ENCODE results near the gene SMARCA2.

Gene SMARCA2

DNA sequence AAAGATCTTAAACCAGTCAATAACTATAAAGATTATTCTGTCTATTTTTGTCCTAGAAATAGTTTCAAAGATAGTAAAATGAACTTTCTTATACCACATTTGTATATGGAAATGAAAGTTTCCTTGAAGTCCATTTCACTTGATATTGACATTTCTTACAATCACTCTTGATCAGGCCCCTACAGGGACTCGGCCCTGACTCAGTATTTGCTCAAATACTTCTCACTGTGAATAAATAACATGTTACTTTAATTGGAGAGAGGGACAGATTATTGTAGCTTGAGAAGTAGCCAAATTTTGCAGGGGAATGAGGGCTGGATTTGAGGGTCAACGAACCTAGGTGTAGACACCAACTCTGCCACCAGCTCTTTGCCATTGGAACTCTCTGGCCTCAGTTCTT lies 25.6 kb upstream of the SMARCA2 start:
- H3K27me3 ChIP-seq (ENCODE audit: control insufficient read depth, insufficient read depth, low read length): no peaks in the 10 kb centered on the region
- H3K9me3 ChIP-seq (ENCODE audit: control insufficient read depth, low read depth, low read length): no peaks in the 10 kb centered on the region
- no peaks in the 10 kb centered on the region for H3K36me3 ChIP-seq (ENCODE audit: control insufficient read depth, low read depth, low read length)

DNA sequence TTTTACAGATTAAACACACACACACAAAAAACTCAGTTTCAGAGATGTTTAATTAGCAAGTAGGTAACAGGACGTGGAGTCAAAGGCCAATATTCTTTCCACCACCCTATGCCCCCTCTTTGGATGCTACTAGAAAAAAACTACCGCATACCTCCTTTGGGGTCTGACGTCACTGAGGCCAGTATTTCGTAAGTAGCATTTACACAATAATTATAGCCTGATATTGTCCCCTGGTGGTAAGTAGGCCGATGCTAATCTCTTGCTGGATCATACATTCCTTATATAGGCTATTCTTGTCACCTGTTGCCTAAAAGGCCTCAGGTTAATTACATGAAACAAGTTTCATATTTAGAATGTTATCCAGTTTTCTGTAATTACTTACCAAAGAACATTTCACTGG lies 21.0 kb upstream of the SMARCA2 start:
- H3K27me3 ChIP-seq (ENCODE audit: control insufficient read depth, insufficient read depth, low read length): no peaks in the 10 kb centered on the region
- H3K36me3 ChIP-seq (ENCODE audit: control insufficient read depth, low read depth, low read length): no peaks in the 10 kb centered on the region
- no peak overlapping the region for H3K4me3 ChIP-seq (ENCODE audit: low read length)
- peaks cover 26% of the 10 kb centered on the region for H3K4me1 ChIP-seq (ENCODE audit: control insufficient read depth, low read depth, low read length)
- H3K27ac ChIP-seq (ENCODE audit: low read length): no peak overlapping the region
- no peak overlapping the region for H3K9ac ChIP-seq (ENCODE audit: low read length)
- no peaks in the 10 kb centered on the region for H3K9me3 ChIP-seq (ENCODE audit: control insufficient read depth, low read depth, low read length)

More for the DNA sequence above, 25.6 kb upstream of the SMARCA2 start:
- Histone ChIP-seq H3K27ac (ENCODE audit: low read length) (no peak overlapping the region), H3K9ac (ENCODE audit: low read length) (no peak overlapping the region), H3K4me3 (ENCODE audit: low read length) (no peak overlapping the region), H3K4me1 (ENCODE audit: control insufficient read depth, low read depth, low read length) (peaks cover 8% of the 10 kb centered on the region)

DNA sequence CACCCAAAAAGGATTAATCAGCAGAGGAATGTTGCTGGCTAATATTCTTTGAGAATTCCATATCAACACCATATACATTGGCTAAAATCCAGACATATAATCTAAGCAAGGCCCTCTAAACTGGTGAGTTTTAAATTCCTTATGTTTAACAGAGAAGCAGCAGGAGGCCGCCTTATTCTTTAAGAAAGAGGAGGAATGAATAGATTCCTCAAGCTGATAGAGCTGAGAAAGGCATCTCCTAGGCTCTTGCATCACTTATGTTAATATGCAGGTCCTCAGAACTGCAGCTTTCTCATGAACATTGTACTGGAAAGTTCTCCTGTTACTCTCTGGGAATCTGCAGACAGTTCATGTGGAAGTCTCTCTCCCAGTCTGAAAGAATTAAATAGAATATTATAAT lies 20.1 kb upstream of the SMARCA2 start:
- no peak overlapping the region for H3K27ac ChIP-seq (ENCODE audit: low read length)
- H3K9ac ChIP-seq (ENCODE audit: low read length): peak overlapping the region; percentile 24
- no peak overlapping the region for H3K4me3 ChIP-seq (ENCODE audit: low read length)
- no peaks in the 10 kb centered on the region for H3K9me3 ChIP-seq (ENCODE audit: control insufficient read depth, low read depth, low read length)
- H3K36me3 ChIP-seq (ENCODE audit: control insufficient read depth, low read depth, low read length): no peaks in the 10 kb centered on the region
- H3K27me3 ChIP-seq (ENCODE audit: control insufficient read depth, insufficient read depth, low read length): no peaks in the 10 kb centered on the region
- peaks cover 26% of the 10 kb centered on the region for H3K4me1 ChIP-seq (ENCODE audit: control insufficient read depth, low read depth, low read length)

GRCh38 chr9:1996156-1996555 lies 19.0 kb upstream of the SMARCA2 start:
- Histone ChIP-seq H3K4me3 (ENCODE audit: low read length) (no peak overlapping the region), H3K27ac (ENCODE audit: low read length) (no peak overlapping the region), H3K4me1 (ENCODE audit: control insufficient read depth, low read depth, low read length) (peaks cover 26% of the 10 kb centered on the region), H3K9me3 (ENCODE audit: control insufficient read depth, low read depth, low read length) (no peaks in the 10 kb centered on the region), H3K36me3 (ENCODE audit: control insufficient read depth, low read depth, low read length) (no peaks in the 10 kb centered on the region), H3K9ac (ENCODE audit: low read length) (no peak overlapping the region), H3K27me3 (ENCODE audit: control insufficient read depth, insufficient read depth, low read length) (no peaks in the 10 kb centered on the region)

DNA sequence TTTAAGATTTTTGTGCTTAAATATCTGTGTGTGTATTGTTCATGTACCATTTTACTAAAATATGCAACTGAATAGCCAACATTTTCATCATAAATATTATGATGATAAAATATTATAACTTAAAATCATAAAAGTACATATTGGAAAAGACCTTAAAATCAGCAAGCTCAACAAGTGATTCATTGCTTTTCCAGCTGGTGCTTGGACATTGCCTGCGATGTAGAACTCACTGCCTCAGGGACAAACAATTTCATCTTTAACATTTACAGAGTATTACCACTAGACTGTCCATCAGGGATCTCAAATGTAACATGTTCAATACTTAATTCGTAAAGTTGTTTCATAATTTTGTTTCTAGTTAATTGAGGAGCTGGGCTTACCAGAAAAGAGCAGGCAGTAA lies 17.5 kb upstream of the SMARCA2 start:
- Histone ChIP-seq H3K4me1 (ENCODE audit: control insufficient read depth, low read depth, low read length) (peaks cover 26% of the 10 kb centered on the region), H3K27ac (ENCODE audit: low read length) (no peak overlapping the region), H3K36me3 (ENCODE audit: control insufficient read depth, low read depth, low read length) (no peaks in the 10 kb centered on the region), H3K27me3 (ENCODE audit: control insufficient read depth, insufficient read depth, low read length) (no peaks in the 10 kb centered on the region), H3K9ac (ENCODE audit: low read length) (no peak overlapping the region), H3K9me3 (ENCODE audit: control insufficient read depth, low read depth, low read length) (no peaks in the 10 kb centered on the region), H3K4me3 (ENCODE audit: low read length) (no peak overlapping the region)

DNA sequence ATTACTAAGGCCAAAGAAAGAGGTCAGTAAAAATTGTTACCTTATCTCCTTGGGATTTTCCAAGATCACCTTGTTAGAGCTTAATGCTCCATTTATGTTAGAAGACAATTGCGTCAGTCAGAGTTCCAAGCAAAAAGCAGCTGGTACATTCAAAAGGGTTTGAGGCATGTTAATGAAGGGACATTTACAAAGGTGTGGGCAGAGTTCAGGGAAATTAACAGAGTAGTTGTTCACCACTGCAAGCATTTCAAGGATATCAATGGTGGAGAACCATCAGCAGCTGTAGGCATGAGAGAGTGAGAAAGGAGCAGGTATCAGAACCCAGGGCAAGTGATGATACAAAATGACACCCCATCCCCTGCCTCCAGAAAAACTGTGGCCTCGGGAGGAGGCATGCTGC lies 17.0 kb upstream of the SMARCA2 start:
- no peak overlapping the region for H3K4me3 ChIP-seq (ENCODE audit: low read length)
- H3K36me3 ChIP-seq (ENCODE audit: control insufficient read depth, low read depth, low read length): no peaks in the 10 kb centered on the region
- no peak overlapping the region for H3K9ac ChIP-seq (ENCODE audit: low read length)
- H3K9me3 ChIP-seq (ENCODE audit: control insufficient read depth, low read depth, low read length): no peaks in the 10 kb centered on the region
- no peaks in the 10 kb centered on the region for H3K27me3 ChIP-seq (ENCODE audit: control insufficient read depth, insufficient read depth, low read length)
- H3K27ac ChIP-seq (ENCODE audit: low read length): no peak overlapping the region
- peaks cover 26% of the 10 kb centered on the region for H3K4me1 ChIP-seq (ENCODE audit: control insufficient read depth, low read depth, low read length)

- Histone ChIP-seq H3K4me3 (ENCODE audit: low read length) (no peak overlapping the region), H3K4me1 (ENCODE audit: control insufficient read depth, low read depth, low read length) (peaks cover 11% of the 10 kb centered on the region), H3K27me3 (ENCODE audit: control insufficient read depth, insufficient read depth, low read length) (no peaks in the 10 kb centered on the region)
Observed at GRCh38 chr9:2000314-2000713, 14.8 kb upstream of the SMARCA2 start.

DNA sequence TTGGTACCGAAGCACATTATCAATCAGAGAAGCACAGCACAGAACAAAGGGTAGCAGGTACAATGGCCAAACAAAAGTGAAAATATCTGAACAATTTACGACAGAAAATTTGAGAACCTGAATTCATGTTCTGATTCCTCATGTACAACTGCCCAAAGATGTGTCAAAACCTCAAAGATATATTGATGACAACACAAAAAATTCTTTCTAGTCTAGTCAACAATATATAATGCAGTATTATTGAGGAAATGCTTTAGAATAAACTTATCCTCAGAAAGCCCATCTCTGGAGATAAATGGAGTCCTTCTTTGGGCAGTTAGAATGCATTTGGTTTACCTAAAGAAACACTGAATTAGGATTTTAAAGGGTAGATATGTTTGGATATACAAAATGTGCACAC lies 6.8 kb upstream of the SMARCA2 start:
- Histone ChIP-seq H3K4me3 (ENCODE audit: low read length) (no peak overlapping the region), H3K9me3 (ENCODE audit: control insufficient read depth, low read depth, low read length) (no peaks in the 10 kb centered on the region), H3K36me3 (ENCODE audit: control insufficient read depth, low read depth, low read length) (no peaks in the 10 kb centered on the region), H3K4me1 (ENCODE audit: control insufficient read depth, low read depth, low read length) (peaks cover 3% of the 10 kb centered on the region), H3K9ac (ENCODE audit: low read length) (no peak overlapping the region), H3K27me3 (ENCODE audit: control insufficient read depth, insufficient read depth, low read length) (peaks cover 15% of the 10 kb centered on the region), H3K27ac (ENCODE audit: low read length) (no peak overlapping the region)

More at GRCh38 chr9:2000314-2000713, 14.8 kb upstream of the SMARCA2 start:
- H3K36me3 ChIP-seq (ENCODE audit: control insufficient read depth, low read depth, low read length): no peaks in the 10 kb centered on the region
- H3K9me3 ChIP-seq (ENCODE audit: control insufficient read depth, low read depth, low read length): no peaks in the 10 kb centered on the region
- no peak overlapping the region for H3K9ac ChIP-seq (ENCODE audit: low read length)
- H3K27ac ChIP-seq (ENCODE audit: low read length): no peak overlapping the region

DNA sequence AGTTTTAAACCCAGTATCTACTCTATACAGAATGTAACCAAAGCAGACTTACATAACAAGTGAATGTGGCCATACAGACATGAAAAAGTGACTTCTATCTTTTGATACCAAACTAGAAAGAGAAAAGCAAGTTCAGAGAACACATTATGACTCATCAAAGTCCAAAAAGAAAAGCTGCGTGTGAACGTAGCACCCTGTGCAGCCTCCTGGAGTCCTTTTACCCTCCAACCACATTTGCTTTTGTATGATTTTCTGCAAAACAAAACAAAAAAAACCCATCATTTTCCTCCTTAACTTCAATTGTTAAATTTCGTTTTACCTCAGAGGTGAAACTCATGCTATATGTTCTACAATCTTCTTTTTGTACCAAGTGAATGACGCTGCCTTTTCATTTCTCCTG lies 2.8 kb upstream of the SMARCA2 start:
- H3K27ac ChIP-seq (ENCODE audit: low read length): no peak overlapping the region
- no peaks in the 10 kb centered on the region for H3K4me1 ChIP-seq (ENCODE audit: control insufficient read depth, low read depth, low read length)
- H3K4me3 ChIP-seq (ENCODE audit: low read length): no peak overlapping the region
- no peak overlapping the region for H3K9ac ChIP-seq (ENCODE audit: low read length)
- no peaks in the 10 kb centered on the region for H3K36me3 ChIP-seq (ENCODE audit: control insufficient read depth, low read depth, low read length)
- H3K27me3 ChIP-seq (ENCODE audit: control insufficient read depth, insufficient read depth, low read length): peaks cover 44% of the 10 kb centered on the region
- no peaks in the 10 kb centered on the region for H3K9me3 ChIP-seq (ENCODE audit: control insufficient read depth, low read depth, low read length)

DNA sequence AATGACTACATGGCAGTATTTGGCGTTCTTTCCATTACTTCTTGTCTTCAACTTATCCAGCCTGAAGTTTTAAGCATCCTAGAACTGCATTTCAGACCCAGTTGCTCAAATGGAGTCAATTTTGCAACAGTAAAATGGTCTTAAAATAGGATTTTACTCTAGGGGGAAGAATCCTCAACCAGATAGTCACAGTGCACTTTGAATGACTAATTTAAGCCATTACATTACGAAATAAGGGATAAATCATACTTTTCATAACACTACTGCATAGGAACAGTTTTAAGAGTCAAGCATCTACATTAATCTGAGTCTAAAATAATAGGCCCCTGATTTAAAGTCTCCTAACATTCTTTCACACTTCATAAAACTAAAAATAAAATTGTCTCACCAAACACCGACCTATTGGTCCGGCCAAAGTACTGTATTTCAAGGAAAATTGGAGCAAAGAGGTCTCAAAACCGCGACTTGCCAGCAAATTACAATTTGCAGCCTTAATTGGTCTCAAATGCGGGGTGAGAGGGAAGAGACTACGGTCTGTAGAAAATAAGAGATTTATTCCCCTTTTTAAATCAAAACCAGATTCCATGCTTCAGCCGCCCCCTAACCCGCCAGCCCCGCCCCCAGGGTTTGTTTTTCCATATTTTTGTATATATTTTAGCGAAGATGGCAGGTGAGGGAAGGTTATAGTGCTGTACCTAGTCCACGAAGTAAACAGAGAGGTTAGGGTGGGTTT lies 1.2 kb upstream of the SMARCA2 start:
- H3K9ac ChIP-seq (ENCODE audit: low read length): no peak overlapping the region
- H3K27ac ChIP-seq (ENCODE audit: low read length): no peak overlapping the region
- H3K27me3 ChIP-seq (ENCODE audit: control insufficient read depth, insufficient read depth, low read length): peaks cover 60% of the 10 kb centered on the region

GRCh38 chr9:2015581-2016407 lies 647 bp downstream of the SMARCA2 start:
- peaks cover 78% of the 10 kb centered on the region for H3K27me3 ChIP-seq (ENCODE audit: control insufficient read depth, insufficient read depth, low read length)
- no peaks in the 10 kb centered on the region for H3K36me3 ChIP-seq (ENCODE audit: control insufficient read depth, low read depth, low read length)
- no peaks in the 10 kb centered on the region for H3K9me3 ChIP-seq (ENCODE audit: control insufficient read depth, low read depth, low read length)
- peaks cover 22% of the 10 kb centered on the region for H3K4me1 ChIP-seq (ENCODE audit: control insufficient read depth, low read depth, low read length)
- H3K4me3 ChIP-seq (ENCODE audit: low read length): peak overlapping the region; percentile 88
- H3K9ac ChIP-seq (ENCODE audit: low read length): no peak overlapping the region
- H3K27ac ChIP-seq (ENCODE audit: low read length): no peak overlapping the region

More for the DNA sequence above, 1.2 kb upstream of the SMARCA2 start:
- Histone ChIP-seq H3K4me3 (ENCODE audit: low read length) (peak overlapping the region; percentile 88), H3K36me3 (ENCODE audit: control insufficient read depth, low read depth, low read length) (no peaks in the 10 kb centered on the region), H3K9me3 (ENCODE audit: control insufficient read depth, low read depth, low read length) (no peaks in the 10 kb centered on the region), H3K4me1 (ENCODE audit: control insufficient read depth, low read depth, low read length) (peaks cover 12% of the 10 kb centered on the region)
